ENCODE measurements around the gene CYP8B1. TPM values are rescaled to one million over a fixed set of nuclear protein-coding genes. Genes with fewer than 3 reads are reported as not detected.

CYP8B1 gene
- total RNA-seq, 2 experiments from 2014 or later: not detected

DNA sequence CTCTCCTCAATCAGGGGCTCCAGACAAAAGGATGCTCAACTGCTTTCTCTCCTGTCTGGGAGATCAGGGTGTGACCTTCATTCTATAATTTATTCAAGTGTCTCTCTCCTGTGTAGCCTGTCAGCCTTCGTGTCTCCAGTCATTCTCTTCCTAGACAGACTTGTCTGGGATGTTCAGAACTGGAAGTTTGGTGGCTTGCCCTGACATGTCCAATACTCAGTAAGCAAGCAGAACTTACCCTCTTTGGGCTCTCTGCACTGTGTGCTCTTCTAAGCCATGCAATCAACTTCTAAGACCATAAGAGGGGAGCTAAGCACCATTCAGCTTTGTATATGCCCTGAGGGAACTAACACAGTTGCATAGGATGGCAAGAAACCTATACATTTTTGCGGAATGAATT, 52.3 kb downstream of the CYP8B1 start:
- Mint-ChIP-seq H3K4me1 (peaks cover 7% of the 10 kb centered on the region), H3K36me3 (no peaks in the 10 kb centered on the region), H3K4me3 (no peak overlapping the region), H3K27ac (no peak overlapping the region), H3K27me3 (peaks cover 24% of the 10 kb centered on the region), H3K9me3 (ENCODE audit: low read depth) (no peaks in the 10 kb centered on the region)
- no peak for ATAC-seq
- DNase-seq: no peak
- CTCF ChIA-PET: no interaction called here

DNA sequence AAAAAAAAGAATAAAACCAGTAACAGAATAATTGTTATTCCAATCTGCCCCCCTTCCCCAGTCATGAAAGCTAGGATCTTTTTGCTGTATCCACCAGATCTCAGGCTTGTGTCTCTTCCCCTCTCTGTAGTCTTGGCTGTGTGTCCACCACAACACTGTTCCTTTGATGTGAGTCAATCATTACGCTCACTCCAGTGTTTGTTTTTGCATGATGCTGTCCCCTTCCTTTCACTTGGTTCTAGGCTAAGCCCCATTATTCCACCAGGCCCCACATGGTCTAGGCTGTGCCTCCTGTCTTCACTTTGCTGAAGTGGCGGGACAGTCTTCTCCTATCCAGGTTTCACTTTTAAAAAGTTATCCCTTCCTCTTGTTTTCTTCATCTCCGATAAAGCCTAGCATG, 52.9 kb downstream of the CYP8B1 start:
- Mint-ChIP-seq H3K27ac (no peak overlapping the region), H3K4me1 (peaks cover 7% of the 10 kb centered on the region), H3K27me3 (peaks cover 24% of the 10 kb centered on the region), H3K9me3 (ENCODE audit: low read depth) (no peaks in the 10 kb centered on the region), H3K36me3 (no peaks in the 10 kb centered on the region), H3K4me3 (no peak overlapping the region)
- ATAC-seq (no peak), DNase-seq (no peak)
- CTCF ChIA-PET: interaction anchor here (0.6 to 0.8 kb wide), 2 partner anchors 17 to 124 kb away, joined by 3 read pairs; no protein-coding TSS in a partner anchor

Other genes with a start within 250 kb of the CYP8B1 start
- under 1 TPM; 0.41 to 0.56 TPM for gene ZBTB47, start 222.2 kb downstream of the CYP8B1 start, total RNA-seq
- gene KLHL40, start 190.3 kb downstream of the CYP8B1 start, total RNA-seq: not detected
- not detected for gene HHATL, start 173.1 kb downstream of the CYP8B1 start, total RNA-seq
- under 1 TPM; 0.35 to 0.41 TPM for gene CCDC13, start 102.6 kb downstream of the CYP8B1 start, total RNA-seq
- gene HIGD1A, start 71.4 kb downstream of the CYP8B1 start, total RNA-seq: 10 to 100 TPM; 53.6 to 71.1 TPM
- gene ACKR2, start 66.4 kb downstream of the CYP8B1 start, total RNA-seq: 1 to 10 TPM; 2.3 to 2.6 TPM
- under 1 TPM in 1 of 2 experiments, not detected in 1; 0.47 TPM for gene ZNF662, start 30.3 kb upstream of the CYP8B1 start, total RNA-seq
- gene GASK1A, start 103.4 kb upstream of the CYP8B1 start, total RNA-seq: not detected
- gene POMGNT2, start 230.2 kb upstream of the CYP8B1 start, total RNA-seq: 1 to 10 TPM; 6.9 to 9.0 TPM